NB4 (cell line): ENCODE data around the gene CXCR6.

Source experiments
- CTCF ChIP-seq: IDR thresholded peaks from one replicate; pipeline ENCODE4 v1.5.1; 2012; ENCODE audit warnings: low read depth, low read length
- POLR2A ChIP-seq: IDR thresholded peaks from 2 replicates; pipeline ENCODE4 v1.6.1; 2011; ENCODE audit warnings: mild to moderate bottlenecking; ENCODE audit not compliant: insufficient read length; ENCODE audit errors: extremely low read depth

GRCh38 chr3:45912435-45912834 is 30.8 kb upstream of the CXCR6 start:
- TF ChIP-seq CTCF, result no peak
- TF ChIP-seq POLR2A, result no peak
